Measurements from ENCODE around the gene CPD.
"Not testable (repeated sequence)": the region's sequence is repeated elsewhere in the genome, so short reads cannot be mapped to it uniquely, and the experiment has no call there.

The CPD gene

GRCh38 chr17:30427611-30428010 is 48.9 kb downstream of the CPD start:
- DNase-seq (ENCODE audit: low read depth): no peak

GRCh38 chr17:30429155-30429554 is 50.4 kb downstream of the CPD start:
- peak; percentile 47 for DNase-seq (ENCODE audit: low read depth)

- peak; percentile 37 for DNase-seq (ENCODE audit: low read depth)
These were observed 54.8 kb downstream of the CPD start for GRCh38 chr17:30433514-30433913.

GRCh38 chr17:30436729-30437128 is 58.0 kb downstream of the CPD start:
- no peak for DNase-seq (ENCODE audit: low read depth)

GRCh38 chr17:30443721-30444120 is 65.0 kb downstream of the CPD start:
- no peak for DNase-seq (ENCODE audit: low read depth)

GRCh38 chr17:30446640-30447039 is 67.9 kb downstream of the CPD start:
- DNase-seq (ENCODE audit: low read depth): not testable (repeated sequence)

- peak; percentile 15 for DNase-seq (ENCODE audit: low read depth)
These were observed 70.8 kb downstream of the CPD start for GRCh38 chr17:30449480-30449879.

GRCh38 chr17:30450125-30451027 is 71.6 kb downstream of the CPD start:
- peak; percentile 18 for DNase-seq (ENCODE audit: low read depth)

GRCh38 chr17:30454635-30455034 is 75.9 kb downstream of the CPD start:
- no peak for DNase-seq (ENCODE audit: low read depth)

GRCh38 chr17:30458371-30458770 is 79.6 kb downstream of the CPD start:
- DNase-seq (ENCODE audit: low read depth): no peak

- not testable (repeated sequence) for DNase-seq (ENCODE audit: low read depth)
These were observed 80.2 kb downstream of the CPD start for GRCh38 chr17:30458797-30459413.

GRCh38 chr17:30468465-30468864 is 89.7 kb downstream of the CPD start:
- DNase-seq (ENCODE audit: low read depth): no peak

- no peak for DNase-seq (ENCODE audit: low read depth)
These were observed 93.6 kb downstream of the CPD start for GRCh38 chr17:30472238-30472890.

- DNase-seq (ENCODE audit: low read depth): no peak
These were observed 96.5 kb downstream of the CPD start for GRCh38 chr17:30475206-30475605.

GRCh38 chr17:30476726-30477082 is 98.0 kb downstream of the CPD start:
- DNase-seq (ENCODE audit: low read depth): no peak

- DNase-seq (ENCODE audit: low read depth): peak; percentile 71
These were observed 98.5 kb downstream of the CPD start, which contains the start of gene GOSR1 for GRCh38 chr17:30477083-30477773. GOSR1 (plus strand) TSS chr17:30477408; CDS start chr17:30477434, 26 bp downstream.

GRCh38 chr17:30477774-30478115 is 99.0 kb downstream of the CPD start:
- peak; percentile 9 for DNase-seq (ENCODE audit: low read depth)

GRCh38 chr17:30482555-30482954 is 103.8 kb downstream of the CPD start:
- no peak for DNase-seq (ENCODE audit: low read depth)

- no peak for DNase-seq (ENCODE audit: low read depth)
These were observed 104.4 kb downstream of the CPD start for GRCh38 chr17:30483159-30483558.

GRCh38 chr17:30493780-30494179 is 115.1 kb downstream of the CPD start:
- DNase-seq (ENCODE audit: low read depth): no peak

- no peak for DNase-seq (ENCODE audit: low read depth)
These were observed 116.9 kb downstream of the CPD start for GRCh38 chr17:30495586-30495985.

- no peak for DNase-seq (ENCODE audit: low read depth)
These were observed 124.8 kb downstream of the CPD start for GRCh38 chr17:30503558-30503957.
